Ovary (tissue), 9 donors: ENCODE data around the gene DGKD. TPM values are rescaled to one million over a fixed set of nuclear protein-coding genes. Genes with fewer than 3 reads are reported as not detected.

ENCODE experiments used
- DNase-seq, 5 donors: peaks; one replicate each; pipeline ENCODE4 v3.0.0-alpha.2; 2019 to 2020
- H3K27ac ChIP-seq, 2 donors: fragments of 200-600 bp; one replicate each; pipeline versions ENCODE4 v1.5.1 to v1.8.0; 2019 to 2022
- H3K27me3 ChIP-seq: fragments of 200-600 bp; one replicate; pipeline ENCODE4 v1.8.0; 2022
- H3K36me3 ChIP-seq: fragments of 200-600 bp; sonication (generic); one replicate; pipeline ENCODE4 v1.5.1; 2019
- H3K4me1 ChIP-seq: one replicate; pipeline ENCODE4 v1.8.1; 2013; ENCODE audit warnings: mild to moderate bottlenecking, moderate library complexity; ENCODE audit not compliant: insufficient read depth
- H3K4me3 ChIP-seq: fragments of 200-600 bp; sonication (generic); one replicate; pipeline ENCODE4 v1.5.1; 2017
- H3K9me3 ChIP-seq, 2 donors: fragments of 200-600 bp in 1 of 2; sonication (generic) in 1 of 2; one replicate each; pipeline versions ENCODE4 v1.5.1 to v1.8.1; 2013 to 2019; ENCODE audit warnings: mild to moderate bottlenecking in 1 of 2, moderate library complexity in 1 of 2
- CTCF ChIP-seq, 3 donors: fragments of 450-650 bp in 2 of 3; fragments of 200-600 bp in 1 of 3; IDR thresholded peaks; one replicate each; pipeline versions ENCODE4 v1.5.1 to v1.8.0; 2016 to 2022; ENCODE audit warnings: antibody characterized with exemption in 3 of 3, mild to moderate bottlenecking in 1 of 3
- EP300 ChIP-seq: sonication (generic); formaldehyde crosslinking; IDR thresholded peaks from one replicate; pipeline ENCODE4 v1.6.1; 2017; ENCODE audit warnings: antibody characterized with exemption
- POLR2A ChIP-seq: fragments of 450-650 bp; IDR thresholded peaks from one replicate; pipeline ENCODE4 v1.6.1; 2017; ENCODE audit warnings: antibody characterized with exemption, mild to moderate bottlenecking, moderate library complexity
- WGBS, 3 donors: extraction: QIAGEN DNeasy Blood & Tissue Kit in 1 of 3; methylation state at CpG; one replicate each; pipeline versions ENCODE4 v1.1.5 to v1.1.7; 2013 to 2017; 5-methylcytosine and 5-hydroxymethylcytosine counted together
- intact Hi-C, 4 donors: fragments of 100-400 bp; cut with DNase I; formaldehyde crosslinking; loops; one replicate each; pipeline versions ENCODE4 v1.11.0 to v1.15.1; 2022 to 2023
- polyA plus RNA-seq, 2 donors: library from polyadenylated mRNA; stranded (reverse); fragments of 200-250 nt in 1 of 2; fragments of 350-450 nt in 1 of 2; fragmentation: Illumina TruSeq in 1 of 2; extraction: RNeasy Lipid Tissue Mini Kit (QIAGEN cat#74804) in 1 of 2; gene quantifications; one replicate each; pipeline ENCODE4 v1.2.3, GENCODE V29; 2013 to 2014
- total RNA-seq, 7 donors: library from RNA; depleted of rRNA in 2 of 7; stranded (reverse); fragments of >200 nt in 2 of 7; fragmentation: NEBNext Ultra II Directional in 3 of 7; extraction: Animal tissue kit (Norgen Biotek cat#: 25700) in 3 of 7; gene quantifications; one replicate each; pipeline versions ENCODE4 v1.1.0 to v1.2.4, GENCODE V29; 2016 to 2023
- donor health status: DM: no; HTN: no; CAD: no; lungs with moderate emphysema.
- donor health status: DM: no; HTN: no; CAD: no.
- donor health status: Bipolar disorder and iron deficiency.
- donor health status: DM: yes; HTN: yes; CAD: no.
- donor health status: DM: no; HTN: no; CAD: no.
- donor health status: DM: yes; HTN: yes; CAD: no.

The DGKD gene
- total and polyA plus RNA-seq, 9 donors: 9.4 to 81.8 (median 36.3) TPM

DNA sequence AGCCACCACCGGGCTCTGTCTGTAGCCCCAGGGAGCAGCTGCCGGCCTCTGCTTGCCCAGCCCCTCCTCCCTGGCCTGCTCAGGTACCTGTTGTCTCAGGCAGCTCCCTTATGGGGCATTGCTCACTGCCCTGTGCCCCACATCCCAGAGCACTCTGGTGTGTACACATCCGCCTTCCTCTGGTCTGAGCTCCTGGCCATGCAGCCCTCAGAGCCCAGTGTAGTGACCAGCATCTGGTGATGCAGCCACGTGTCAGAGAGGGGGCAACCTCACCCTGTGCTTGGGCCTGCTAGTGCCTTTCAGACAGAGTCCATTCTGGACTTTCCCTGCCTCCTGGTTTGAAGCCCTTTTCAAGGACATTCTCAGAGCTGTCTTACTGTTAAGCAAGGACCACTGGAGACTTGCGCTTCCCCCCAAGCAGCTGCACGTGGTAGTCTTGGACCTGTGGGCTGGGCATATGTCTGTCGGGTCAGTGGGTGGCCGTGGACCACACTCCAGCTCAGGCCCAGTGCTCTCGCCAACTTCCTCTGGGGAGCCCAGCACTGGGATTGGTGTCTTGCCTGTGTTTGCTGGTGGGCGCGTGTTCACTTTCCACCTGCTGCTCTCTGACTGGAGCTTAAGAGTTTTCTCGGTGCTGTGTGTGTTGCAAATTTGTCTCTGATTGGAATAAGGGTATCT lies 30.7 kb downstream of the DGKD start:
- intact Hi-C loops: loop anchor here in 2 of 4 donors (2.0 to 10.0 kb wide), 2 partner anchors 30 to 60 kb away; partner anchors contain the start of gene DGKD (in 1 of the 2)
- Histone ChIP-seq H3K4me1 (peaks cover 28% of the 10 kb centered on the region), H3K9me3 (no peaks in the 10 kb centered on the region)

DNA sequence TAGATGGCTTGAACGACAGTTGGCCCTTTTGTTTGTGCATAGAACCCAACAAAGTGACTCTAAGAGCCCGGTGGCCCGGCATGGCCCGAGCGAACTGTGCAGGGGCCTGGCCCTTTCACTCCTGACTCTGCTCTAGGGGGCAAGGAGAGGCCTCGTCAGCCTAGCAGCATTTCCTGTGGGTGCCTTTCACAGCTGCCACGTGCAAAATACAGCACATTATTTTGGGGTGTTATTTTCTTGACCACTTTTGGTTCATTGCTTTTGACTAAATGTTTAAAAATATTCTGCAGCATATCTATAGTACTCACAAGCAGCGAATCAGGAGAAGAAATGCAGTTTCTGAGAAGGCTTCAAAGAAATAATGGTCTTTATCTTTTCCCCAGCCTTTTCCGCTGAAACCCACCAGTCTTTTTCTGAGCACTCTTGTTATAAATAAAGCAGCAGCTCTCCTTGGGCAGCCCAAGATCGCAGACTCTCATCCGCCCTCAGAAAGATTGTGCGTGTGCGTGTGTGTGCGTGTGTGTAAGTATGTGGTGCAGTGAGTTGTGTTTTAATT lies 31.3 kb downstream of the DGKD start:
- Histone ChIP-seq H3K4me1 (peaks cover 31% of the 10 kb centered on the region), H3K4me3 (no peak overlapping the region), H3K36me3 (no peaks in the 10 kb centered on the region), H3K27me3 (no peaks in the 10 kb centered on the region), H3K9me3 (no peaks in the 10 kb centered on the region), H3K27ac (peak overlapping the region; percentile 59 to 91)
- DNase-seq: peak in 2 of 5 donors; percentile 32 to 38
- 52 to 74% (median 56%) methylated on average over 14 of the region's 14 CpGs for WGBS, 3 donors
- TF ChIP-seq POLR2A (no peak), CTCF (IDR thresholded peaks at IDR 0.05) (no peak), EP300 (no peak)
- intact Hi-C loops: loop anchor here in 2 of 4 donors (2.0 to 10.0 kb wide), 2 partner anchors 31 to 59 kb away; partner anchors contain the start of gene DGKD (in 1 of the 2)

More for the DNA sequence above, 30.7 kb downstream of the DGKD start:
- no peaks in the 10 kb centered on the region for H3K36me3 ChIP-seq
- peak in 4 of 5 donors; percentile 18 to 42 (median 40) for DNase-seq
- H3K27me3 ChIP-seq: no peaks in the 10 kb centered on the region
- H3K4me3 ChIP-seq: no peak overlapping the region
- peak overlapping the region; percentile 59 to 91 for H3K27ac ChIP-seq
- 63 to 76% (median 65%) methylated on average over 12 of the region's 12 CpGs for WGBS, 3 donors
- no peak for TF ChIP-seq POLR2A
- TF ChIP-seq EP300: no peak
- no peak for TF ChIP-seq CTCF (IDR thresholded peaks at IDR 0.05)

- Histone ChIP-seq H3K9me3 (no peaks in the 10 kb centered on the region), H3K4me3 (no peak overlapping the region), H3K27me3 (no peaks in the 10 kb centered on the region), H3K4me1 (peaks cover 32% of the 10 kb centered on the region), H3K36me3 (no peaks in the 10 kb centered on the region), H3K27ac (peak overlapping the region; percentile 59 to 91)
- intact Hi-C loops: loop anchor here in 1 of 4 donors (10.0 kb wide), 1 partner anchor 58 kb away; no protein-coding TSS in a partner anchor
- peak; percentile 30 to 57 (median 49) for DNase-seq
- TF ChIP-seq CTCF (IDR thresholded peaks at IDR 0.05) (no peak), EP300 (no peak), POLR2A (no peak)
- WGBS, 3 donors: 56 to 62% (median 60%) methylated on average over 13 of the region's 13 CpGs
These were observed 32.2 kb downstream of the DGKD start for GRCh38 chr2:233386382-233387041.

DNA sequence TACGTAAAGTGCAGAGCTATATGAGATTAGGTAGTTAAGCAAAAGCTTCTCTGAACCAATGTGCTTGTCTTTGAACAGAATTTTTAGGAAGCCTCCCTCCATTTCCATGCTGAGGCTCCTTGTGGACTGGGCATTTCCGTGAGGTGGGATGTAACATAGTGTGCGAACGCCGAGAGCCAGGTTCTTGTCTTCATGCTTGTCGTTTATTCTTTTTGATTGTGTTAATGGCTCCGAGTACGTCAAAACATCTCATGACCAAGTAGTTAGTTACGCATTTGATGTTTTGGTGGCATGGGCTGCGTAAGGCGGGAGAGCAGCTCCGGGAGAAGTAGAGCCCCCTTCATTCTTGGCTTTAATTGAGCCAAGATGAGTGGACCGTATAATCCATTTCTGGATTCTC lies 32.9 kb downstream of the DGKD start:
- TF ChIP-seq EP300 (peak; percentile 25), POLR2A (no peak), CTCF (IDR thresholded peaks at IDR 0.05) (no peak)
- Histone ChIP-seq H3K36me3 (no peaks in the 10 kb centered on the region), H3K9me3 (no peaks in the 10 kb centered on the region), H3K27me3 (no peaks in the 10 kb centered on the region), H3K4me3 (peak overlapping the region; percentile 10), H3K27ac (peak overlapping the region; percentile 59 to 91), H3K4me1 (peaks cover 32% of the 10 kb centered on the region)
- peak in 3 of 5 donors; percentile 32 to 48 (median 42) for DNase-seq
- WGBS, 3 donors: 45 to 47% (median 45%) methylated on average over 13 of the region's 13 CpGs
- intact Hi-C loops: loop anchor here in 1 of 4 donors (10.0 kb wide), 1 partner anchor 58 kb away; no protein-coding TSS in a partner anchor
